HG03457 (cell line): ENCODE measurements around the gene ARHGAP23.
"Not testable (repeated sequence)": the region's sequence is repeated elsewhere in the genome, so short reads cannot be mapped to it uniquely, and the experiment has no call there.

Experiments used
- ATAC-seq: cut with Tn5 transposase; IDR thresholded peaks from one replicate; pipeline ENCODE4 v1.9.1; 2021; ENCODE audit warnings: moderate number of reproducible peaks; ENCODE audit not compliant: unreplicated experiment

Gene ARHGAP23

GRCh38 chr17:38420518-38420917 is 7.7 kb upstream of the ARHGAP23 start:
- ATAC-seq, result no peak

GRCh38 chr17:38421171-38421841 is 7.0 kb upstream of the ARHGAP23 start:
- no peak for ATAC-seq

GRCh38 chr17:38421871-38422827 is 6.1 kb upstream of the ARHGAP23 start:
- no peak for ATAC-seq

- ATAC-seq, result no peak
Observed at GRCh38 chr17:38424297-38424972, 3.8 kb upstream of the ARHGAP23 start.

GRCh38 chr17:38425031-38425430 is 3.2 kb upstream of the ARHGAP23 start:
- ATAC-seq, result no peak

- no peak for ATAC-seq
Observed at GRCh38 chr17:38425744-38426143, 2.5 kb upstream of the ARHGAP23 start.

- ATAC-seq, result no peak
Observed at GRCh38 chr17:38426441-38426840, 1.8 kb upstream of the ARHGAP23 start.

- ATAC-seq, result no peak
Observed at GRCh38 chr17:38427160-38427949, 909 bp upstream of the ARHGAP23 start.

GRCh38 chr17:38428643-38429371 is 543 bp downstream of the ARHGAP23 start:
- no peak for ATAC-seq

GRCh38 chr17:38429476-38430100 is 1.3 kb downstream of the ARHGAP23 start:
- no peak for ATAC-seq

GRCh38 chr17:38430316-38430715 is 2.1 kb downstream of the ARHGAP23 start:
- ATAC-seq, result no peak

- ATAC-seq, result no peak
Observed at GRCh38 chr17:38430822-38431221, 2.6 kb downstream of the ARHGAP23 start.

GRCh38 chr17:38431346-38432145 is 3.3 kb downstream of the ARHGAP23 start:
- ATAC-seq, result no peak

GRCh38 chr17:38434178-38434665 is 6.0 kb downstream of the ARHGAP23 start:
- ATAC-seq, result no peak

GRCh38 chr17:38435795-38436194 is 7.5 kb downstream of the ARHGAP23 start:
- no peak for ATAC-seq

- no peak for ATAC-seq
Observed at GRCh38 chr17:38436386-38436785, 8.1 kb downstream of the ARHGAP23 start.

- ATAC-seq, result not testable (repeated sequence)
Observed at GRCh38 chr17:38437313-38437712, 9.0 kb downstream of the ARHGAP23 start.

GRCh38 chr17:38439436-38439835 is 11.2 kb downstream of the ARHGAP23 start:
- ATAC-seq, result no peak
